HG02943 (cell line): Measurements from ENCODE around the gene ZBTB7C.

Experiments
- ATAC-seq: cut with Tn5 transposase; IDR thresholded peaks from one replicate; pipeline ENCODE4 v1.9.1; 2021; ENCODE audit warnings: mild to moderate bottlenecking, low read depth, moderate library complexity; ENCODE audit not compliant: unreplicated experiment

ZBTB7C gene

GRCh38 chr18:48155856-48156255 lies 253.3 kb downstream of the ZBTB7C start:
- no peak for ATAC-seq

GRCh38 chr18:48154828-48155227 lies 254.4 kb downstream of the ZBTB7C start:
- no peak for ATAC-seq

- ATAC-seq = no peak
Observed at GRCh38 chr18:48153613-48154481, 255.3 kb downstream of the ZBTB7C start.

GRCh38 chr18:48152549-48152948 lies 256.6 kb downstream of the ZBTB7C start:
- ATAC-seq = no peak

- no peak for ATAC-seq
Observed at GRCh38 chr18:48151421-48152065, 257.6 kb downstream of the ZBTB7C start.

- no peak for ATAC-seq
Observed at GRCh38 chr18:48149020-48149685, 260.0 kb downstream of the ZBTB7C start.

GRCh38 chr18:48142994-48143393 lies 266.2 kb downstream of the ZBTB7C start:
- ATAC-seq = no peak

- no peak for ATAC-seq
Observed at GRCh38 chr18:48142353-48142752, 266.8 kb downstream of the ZBTB7C start.

- ATAC-seq = no peak
Observed at GRCh38 chr18:48140731-48141130, 268.5 kb downstream of the ZBTB7C start.

- ATAC-seq = no peak
Observed at GRCh38 chr18:48139431-48140347, 269.5 kb downstream of the ZBTB7C start.

GRCh38 chr18:48138660-48139430 lies 270.3 kb downstream of the ZBTB7C start:
- ATAC-seq = no peak

GRCh38 chr18:48138210-48138609 lies 271.0 kb downstream of the ZBTB7C start:
- ATAC-seq = no peak

GRCh38 chr18:48137374-48138081 lies 271.7 kb downstream of the ZBTB7C start:
- ATAC-seq = no peak

- no peak for ATAC-seq
Observed at GRCh38 chr18:48136827-48137373, 272.3 kb downstream of the ZBTB7C start.

- no peak for ATAC-seq
Observed at GRCh38 chr18:48136051-48136826, 272.9 kb downstream of the ZBTB7C start.

GRCh38 chr18:48135436-48135966 lies 273.7 kb downstream of the ZBTB7C start:
- no peak for ATAC-seq

- no peak for ATAC-seq
Observed at GRCh38 chr18:48134609-48135008, 274.6 kb downstream of the ZBTB7C start.
